Cerebellar cortex (tissue), 1 donor: ENCODE measurements around the gene PNPLA8.

Experiments used
- DNase-seq: peaks from one replicate; pipeline ENCODE4 v3.0.0-alpha.2; 2015; ENCODE audit warnings: low spot score

The PNPLA8 gene

GRCh38 chr7:108442039-108442568 is 83.8 kb downstream of the PNPLA8 start:
- DNase-seq: no peak

GRCh38 chr7:108441392-108441955 is 84.5 kb downstream of the PNPLA8 start:
- no peak for DNase-seq

GRCh38 chr7:108440613-108441012 is 85.3 kb downstream of the PNPLA8 start:
- DNase-seq: no peak

GRCh38 chr7:108436906-108437305 is 89.0 kb downstream of the PNPLA8 start:
- DNase-seq: no peak

- DNase-seq: no peak
These were observed 91.9 kb downstream of the PNPLA8 start for GRCh38 chr7:108434010-108434409.

GRCh38 chr7:108431099-108431498 is 94.8 kb downstream of the PNPLA8 start:
- DNase-seq: no peak

- no peak for DNase-seq
These were observed 95.3 kb downstream of the PNPLA8 start for GRCh38 chr7:108430664-108431063.

- no peak for DNase-seq
These were observed 98.2 kb downstream of the PNPLA8 start for GRCh38 chr7:108427766-108428165.

- no peak for DNase-seq
These were observed 100.1 kb downstream of the PNPLA8 start for GRCh38 chr7:108425714-108426275.

- no peak for DNase-seq
These were observed 101.9 kb downstream of the PNPLA8 start for GRCh38 chr7:108424013-108424412.

- no peak for DNase-seq
These were observed 102.6 kb downstream of the PNPLA8 start for GRCh38 chr7:108423089-108423989.

- no peak for DNase-seq
These were observed 104.1 kb downstream of the PNPLA8 start for GRCh38 chr7:108421720-108422331.
